HepG2 (cell line): ENCODE data around the gene GPR176. TPM values are rescaled to one million over a fixed set of nuclear protein-coding genes. Genes with fewer than 3 reads are reported as not detected.
A peak's percentile ranks its signal among the peaks of the same experiment; 100 is the strongest.

Experiments
- EED ChIP-seq: sonication (generic); formaldehyde crosslinking; IDR thresholded peaks from 2 replicates; pipeline ENCODE4 v1.5.0; 2020; ENCODE audit warnings: mild to moderate bottlenecking, missing genetic modification reagents
- FOXA1 ChIP-seq, 2 experiments: fragments of 450-650 bp in 1 of 2; sonication (generic) in 1 of 2; formaldehyde crosslinking in 1 of 2; IDR thresholded peaks; 2 replicates each; pipeline versions ENCODE4 v1.4.0 to v1.6.1; 2016 to 2020; ENCODE audit warnings: missing genetic modification reagents in 1 of 2
- FOXK1 ChIP-seq: sonication (generic); formaldehyde crosslinking; IDR thresholded peaks from 2 replicates; pipeline ENCODE4 v1.4.0; 2020; ENCODE audit warnings: low read depth, missing genetic modification reagents, borderline replicate concordance
- HDAC2 ChIP-seq: sonication (generic); formaldehyde crosslinking; IDR thresholded peaks from 2 replicates; pipeline ENCODE4 v1.4.0; 2020; ENCODE audit warnings: missing genetic modification reagents
- HIVEP1 ChIP-seq: sonication (generic); formaldehyde crosslinking; IDR thresholded peaks from 2 replicates; pipeline ENCODE4 v1.4.0; 2020; ENCODE audit warnings: mild to moderate bottlenecking, missing genetic modification reagents
- HOXA3 ChIP-seq: sonication (generic); formaldehyde crosslinking; IDR thresholded peaks from 2 replicates; pipeline ENCODE4 v1.5.0; 2020; ENCODE audit warnings: missing genetic modification reagents
- ISL2 ChIP-seq: sonication (generic); formaldehyde crosslinking; IDR thresholded peaks from 2 replicates; pipeline ENCODE4 v1.5.0; 2020; ENCODE audit warnings: missing genetic modification reagents
- KDM1A ChIP-seq: IDR thresholded peaks from 2 replicates; pipeline ENCODE4 v1.6.1; 2016; ENCODE audit warnings: missing compliant biosample characterization
- KDM5A ChIP-seq: fragments of 200-600 bp; sonication (generic); IDR thresholded peaks from 2 replicates; pipeline ENCODE4 v1.7.0; 2018; ENCODE audit warnings: antibody characterized with exemption, mild to moderate bottlenecking, low read length, borderline replicate concordance
- MAZ ChIP-seq, 2 experiments: sonication (generic) in 1 of 2; formaldehyde crosslinking in 1 of 2; IDR thresholded peaks; 2 replicates each; pipeline versions ENCODE4 v1.5.0 to v1.6.1; 2012 to 2020; ENCODE audit warnings: low read depth in 2 of 2, mild to moderate bottlenecking in 2 of 2, borderline replicate concordance in 1 of 2, improper control_type of control experiment in 1 of 2, low read length in 1 of 2, missing genetic modification reagents in 1 of 2, moderate library complexity in 1 of 2
- PHF21A ChIP-seq: sonication (generic); formaldehyde crosslinking; IDR thresholded peaks from 2 replicates; pipeline ENCODE4 v1.5.0; 2020; ENCODE audit warnings: mild to moderate bottlenecking, missing genetic modification reagents
- SIN3A ChIP-seq: IDR thresholded peaks from 2 replicates; pipeline ENCODE4 v1.6.1; 2011; ENCODE audit warnings: low read depth, mild to moderate bottlenecking, control low read depth, low read length, borderline replicate concordance
- SNRNP70 ChIP-seq: fragments of 200-400 bp; formaldehyde crosslinking; IDR thresholded peaks from 2 replicates; pipeline ENCODE4 v1.6.1; 2017; ENCODE audit warnings: mild to moderate bottlenecking, low read depth, low read length, moderate library complexity
- SSRP1 ChIP-seq: IDR thresholded peaks from 2 replicates; pipeline ENCODE4 v1.6.1; 2016; ENCODE audit warnings: control low read depth
- STAT6 ChIP-seq: sonication (generic); formaldehyde crosslinking; IDR thresholded peaks from 2 replicates; pipeline ENCODE4 v1.4.0; 2020; ENCODE audit warnings: missing genetic modification reagents, mild to moderate bottlenecking, borderline replicate concordance
- TFDP2 ChIP-seq: sonication (generic); formaldehyde crosslinking; IDR thresholded peaks from 2 replicates; pipeline ENCODE4 v1.4.0; 2020; ENCODE audit warnings: missing genetic modification reagents
- YY1 ChIP-seq: IDR thresholded peaks from 2 replicates; pipeline ENCODE4 v1.6.1; 2011; ENCODE audit warnings: low read length, low read depth, moderate library complexity, mild to moderate bottlenecking; ENCODE audit not compliant: insufficient read depth, insufficient replicate concordance
- ZBTB42 ChIP-seq: sonication (generic); formaldehyde crosslinking; IDR thresholded peaks from 2 replicates; pipeline ENCODE4 v1.5.0; 2020; ENCODE audit warnings: mild to moderate bottlenecking, missing genetic modification reagents
- ZFP91 ChIP-seq: sonication (generic); formaldehyde crosslinking; IDR thresholded peaks from 2 replicates; pipeline ENCODE4 v1.9.0; 2022; ENCODE audit warnings: missing genetic modification reagents, mild to moderate bottlenecking, borderline replicate concordance
- ZFYVE20 ChIP-seq: sonication (generic); formaldehyde crosslinking; IDR thresholded peaks from 2 replicates; pipeline ENCODE4 v1.8.0; 2023; ENCODE audit warnings: low read depth, mild to moderate bottlenecking, moderate library complexity, missing genetic modification reagents, borderline replicate concordance
- ZNF430 ChIP-seq: sonication (generic); formaldehyde crosslinking; IDR thresholded peaks from 2 replicates; pipeline ENCODE4 v1.9.0; 2021; ENCODE audit warnings: mild to moderate bottlenecking, missing genetic modification reagents
- ZNF572 ChIP-seq: sonication (generic); formaldehyde crosslinking; IDR thresholded peaks from 2 replicates; pipeline ENCODE4 v1.5.1; 2020; ENCODE audit warnings: mild to moderate bottlenecking, missing genetic modification reagents
- ZNF776 ChIP-seq: sonication (generic); formaldehyde crosslinking; IDR thresholded peaks from 2 replicates; pipeline ENCODE4 v1.4.0; 2020; ENCODE audit warnings: mild to moderate bottlenecking, missing genetic modification reagents
- ZNF788 ChIP-seq: sonication (generic); formaldehyde crosslinking; IDR thresholded peaks from 2 replicates; pipeline ENCODE4 v1.5.0; 2020; ENCODE audit warnings: mild to moderate bottlenecking, missing genetic modification reagents, borderline replicate concordance
- polyA plus RNA-seq, 8 experiments: library from polyadenylated mRNA; depleted of rRNA in 3 of 8; stranded (reverse) in 7 of 8; unstranded in 1 of 8; fragments of >200 nt; fragmentation: Illumina TruSeq in 4 of 8; extraction: Trizol in 4 of 8; gene quantifications; 2 replicates each; pipeline versions ENCODE4 v1.2.1 to v1.2.3, GENCODE V29; 2011 to 2016; ENCODE audit warnings: low read depth in 4 of 8, missing spikeins in 1 of 8, mixed read lengths in 1 of 8; ENCODE audit not compliant: insufficient read depth in 1 of 8
- total RNA-seq, 5 experiments: library from RNA; depleted of rRNA; stranded (reverse); fragments of >200 nt; fragmentation: Illumina TruSeq; extraction: Trizol; gene quantifications; 2 replicates each; pipeline ENCODE4 v1.2.3, GENCODE V29; 2016; ENCODE audit warnings: low read depth in 1 of 5

The GPR176 gene
- total and polyA plus RNA-seq, 2 of the 13 experiments (the other 11 are each of a cell fraction or from before 2014, with no cell fraction given): 0.11 to 0.20 TPM

GRCh38 chr15:39782441-39783138, 137.5 kb downstream of the GPR176 start, which contains the start of gene FSIP1 (continued):
- TF ChIP-seq TFDP2 (CRISPR knock-in tag) (peak; percentile 61; the same call in 1 of the 2 replicates), ZNF788 (peak; percentile 74; the same call in 1 of the 2 replicates), HDAC2 (CRISPR knock-in tag) (peak; percentile 43), SSRP1 (CRISPR knock-in tag) (no peak), ZBTB42 (peak; percentile 86; the same call in 1 of the 2 replicates), MAZ (IDR thresholded peaks at IDR 0.05; ENCODE audit: borderline replicate concordance, low read depth, low read length) (peak; percentile 37; the same call in 1 of the 2 replicates), MAZ (CRISPR knock-in tag; IDR thresholded peaks at IDR 0.05; ENCODE audit: low read depth) (peak; percentile 61), ISL2 (CRISPR knock-in tag) (no peak), EED (CRISPR knock-in tag) (peak; percentile 69; the same call in 1 of the 2 replicates), KDM5A (peak; percentile 81), HIVEP1 (CRISPR knock-in tag) (peak; percentile 56; the same call in 1 of the 2 replicates), ZNF572 (CRISPR knock-in tag) (peak; percentile 96), SNRNP70 (no peak), FOXK1 (CRISPR knock-in tag) (peak; percentile 77; the same call in 1 of the 2 replicates), ZNF430 (CRISPR knock-in tag) (peak; percentile 66; the same call in 1 of the 2 replicates), PHF21A (CRISPR knock-in tag) (no peak; the same call in 1 of the 2 replicates), ZFYVE20 (no peak), ZNF776 (CRISPR knock-in tag) (no peak), YY1 (peak; percentile 75), ZFP91 (peak; percentile 64; the same call in 1 of the 2 replicates), FOXA1 (IDR thresholded peaks at IDR 0.05) (no peak), FOXA1 (CRISPR knock-in tag; IDR thresholded peaks at IDR 0.05) (no peak), SIN3A (peak; percentile 95), HOXA3 (CRISPR knock-in tag) (peak; percentile 68), KDM1A (CRISPR knock-in tag) (peak; percentile 81), STAT6 (CRISPR knock-in tag) (0 out of 2 replicates have a peak, but pooled peaks have one; percentile 24)
